OCI-M2 (cell line): Measurements from ENCODE around the gene TMEM128.
"Not testable (repeated sequence)": the region's sequence is repeated elsewhere in the genome, so short reads cannot be mapped to it uniquely, and the experiment has no call there.

ENCODE experiments used
- DNase-seq: peaks from one replicate; lab custom pipeline; 2025; ENCODE audit not compliant: unreplicated experiment; lab: John Stamatoyannopoulos, UW

The TMEM128 gene

DNA sequence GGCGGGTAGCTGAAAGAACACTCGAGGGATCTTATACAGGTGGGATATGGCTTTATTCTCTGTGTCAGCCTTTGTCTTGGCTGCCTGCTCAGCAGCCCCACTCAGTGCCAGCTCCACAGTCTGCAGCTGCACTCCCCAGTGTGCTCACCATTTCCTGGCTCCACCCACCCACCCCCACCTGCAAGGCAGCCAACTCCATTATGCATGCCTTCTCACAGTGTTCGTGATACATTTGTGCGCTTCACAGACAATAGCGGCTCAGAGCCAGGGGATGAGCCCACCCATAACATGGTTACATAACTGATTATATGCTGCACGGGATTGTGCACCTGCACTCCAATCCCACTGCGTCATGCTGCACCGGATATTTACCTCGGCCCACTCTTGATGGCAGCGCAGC is 8.8 kb upstream of the TMEM128 start:
- no peak for DNase-seq

DNA sequence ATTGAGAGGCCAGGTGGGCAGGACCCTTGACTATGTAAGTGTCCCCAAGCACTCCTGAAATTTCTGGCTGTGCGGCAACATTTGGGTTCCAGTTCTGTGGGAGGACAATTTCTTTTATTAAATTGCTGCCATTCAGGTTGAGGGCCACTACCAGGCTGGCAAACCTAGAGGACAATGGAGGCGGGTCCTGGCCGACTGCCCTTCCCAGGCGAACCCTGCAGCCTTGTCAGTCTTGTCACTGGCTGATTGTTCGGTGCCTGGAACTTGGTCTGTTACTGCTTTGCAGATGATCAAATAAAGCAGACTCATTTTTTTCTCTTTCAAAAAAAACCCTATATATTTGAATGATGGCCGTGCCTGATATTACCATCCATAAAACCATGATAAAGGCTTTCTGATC is 6.6 kb upstream of the TMEM128 start:
- no peak for DNase-seq

- no peak for DNase-seq
Observed at GRCh38 chr4:4254199-4254598, 6.2 kb upstream of the TMEM128 start.

- DNase-seq = no peak
Observed at GRCh38 chr4:4249866-4250265, 1.8 kb upstream of the TMEM128 start.

GRCh38 chr4:4249342-4249741 is 1.3 kb upstream of the TMEM128 start:
- not testable (repeated sequence) for DNase-seq

DNA sequence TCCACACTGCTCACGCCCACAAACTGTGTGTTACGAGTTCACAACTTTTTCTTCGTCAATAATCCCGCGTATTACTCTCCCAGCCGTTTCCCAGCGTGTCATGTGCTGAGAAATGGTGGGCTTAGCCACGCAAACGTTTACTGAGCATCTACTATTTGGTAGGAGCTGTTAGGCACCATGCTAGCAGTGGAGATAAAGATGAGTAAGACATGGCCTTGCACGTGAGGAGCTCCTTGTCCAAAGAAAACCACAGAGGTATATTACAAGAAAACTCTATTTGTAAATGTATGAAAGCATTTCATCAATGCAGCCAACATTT is 821 bp upstream of the TMEM128 start:
- DNase-seq = no peak

DNA sequence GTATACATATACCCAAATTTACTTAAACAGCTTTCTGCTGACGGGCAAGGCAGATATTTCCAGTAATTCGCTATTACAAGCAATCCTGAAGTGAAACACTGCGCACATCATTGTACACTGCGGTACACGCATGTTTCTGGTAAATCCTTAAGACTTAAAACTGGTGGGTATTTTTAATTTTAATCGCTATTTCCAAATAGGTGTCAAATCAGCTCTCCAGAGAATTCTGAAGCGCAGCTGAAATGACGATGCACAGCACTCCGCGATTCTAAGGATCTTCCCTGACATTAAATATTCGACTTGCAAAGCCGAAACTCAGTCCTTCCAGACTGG is 361 bp downstream of the TMEM128 start:
- DNase-seq = no peak

- no peak for DNase-seq
Observed at GRCh38 chr4:4245172-4245571, 2.9 kb downstream of the TMEM128 start.

DNA sequence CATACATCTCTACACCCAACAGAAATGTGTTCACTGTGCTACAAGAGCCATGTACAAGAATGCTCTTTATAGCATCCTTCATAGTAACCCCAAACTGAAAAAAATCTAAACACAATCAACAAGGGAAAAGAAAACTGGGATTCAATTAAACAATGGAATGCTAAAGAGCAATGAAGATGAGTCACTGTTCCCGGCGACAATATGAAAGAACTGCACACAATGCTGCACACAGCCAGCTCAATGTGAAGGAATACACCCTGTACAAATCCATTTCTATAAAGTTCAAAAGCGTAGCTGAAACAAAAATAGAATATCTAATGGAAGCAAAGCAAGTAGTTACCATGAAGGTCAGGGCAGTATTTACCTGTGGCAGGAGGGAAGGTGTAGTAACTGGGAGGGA is 8.5 kb downstream of the TMEM128 start:
- DNase-seq = not testable (repeated sequence)

DNA sequence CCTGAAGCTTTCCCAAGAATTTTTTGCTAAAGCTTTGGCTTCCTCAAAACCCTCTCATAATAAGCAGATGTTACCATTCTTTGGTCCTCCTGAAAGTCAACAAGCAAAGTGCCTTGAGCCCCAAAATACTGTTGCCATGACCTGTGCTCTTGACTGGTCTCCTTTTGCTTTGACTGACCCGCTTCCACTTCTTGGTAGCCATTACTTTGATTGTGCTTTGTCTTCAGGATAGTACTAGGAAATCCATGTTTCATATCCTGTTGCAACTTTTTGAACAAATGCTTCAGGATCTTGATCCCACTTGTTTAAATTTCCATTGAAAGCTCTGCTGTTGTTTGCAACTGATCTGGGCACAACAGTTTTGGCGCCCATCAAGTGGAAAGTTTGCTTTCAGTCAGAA is 14.4 kb downstream of the TMEM128 start:
- DNase-seq = no peak

DNA sequence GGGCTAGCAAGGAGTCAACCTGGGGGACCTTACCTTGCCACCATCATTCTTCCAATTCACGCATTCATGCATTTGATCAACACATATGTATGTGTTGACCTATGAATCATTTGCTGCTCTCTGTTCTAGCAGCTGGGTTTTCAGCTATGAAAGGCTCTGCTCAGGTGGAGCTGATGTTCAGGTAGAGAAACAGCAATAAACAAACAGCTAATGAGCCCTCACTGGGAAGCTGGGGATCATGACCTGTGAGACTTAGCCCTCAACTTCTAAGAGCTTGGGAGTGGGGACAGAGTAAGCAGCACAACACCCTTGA is 19.7 kb downstream of the TMEM128 start:
- no peak for DNase-seq

GRCh38 chr4:4227510-4228355 is 20.3 kb downstream of the TMEM128 start:
- no peak for DNase-seq

GRCh38 chr4:4226606-4227438 is 21.2 kb downstream of the TMEM128 start, which contains the start of gene OTOP1:
Gene OTOP1 (minus strand): TSS chr4:4226929. CDS start chr4:4226864, 65 bp downstream.
- no peak for DNase-seq

DNA sequence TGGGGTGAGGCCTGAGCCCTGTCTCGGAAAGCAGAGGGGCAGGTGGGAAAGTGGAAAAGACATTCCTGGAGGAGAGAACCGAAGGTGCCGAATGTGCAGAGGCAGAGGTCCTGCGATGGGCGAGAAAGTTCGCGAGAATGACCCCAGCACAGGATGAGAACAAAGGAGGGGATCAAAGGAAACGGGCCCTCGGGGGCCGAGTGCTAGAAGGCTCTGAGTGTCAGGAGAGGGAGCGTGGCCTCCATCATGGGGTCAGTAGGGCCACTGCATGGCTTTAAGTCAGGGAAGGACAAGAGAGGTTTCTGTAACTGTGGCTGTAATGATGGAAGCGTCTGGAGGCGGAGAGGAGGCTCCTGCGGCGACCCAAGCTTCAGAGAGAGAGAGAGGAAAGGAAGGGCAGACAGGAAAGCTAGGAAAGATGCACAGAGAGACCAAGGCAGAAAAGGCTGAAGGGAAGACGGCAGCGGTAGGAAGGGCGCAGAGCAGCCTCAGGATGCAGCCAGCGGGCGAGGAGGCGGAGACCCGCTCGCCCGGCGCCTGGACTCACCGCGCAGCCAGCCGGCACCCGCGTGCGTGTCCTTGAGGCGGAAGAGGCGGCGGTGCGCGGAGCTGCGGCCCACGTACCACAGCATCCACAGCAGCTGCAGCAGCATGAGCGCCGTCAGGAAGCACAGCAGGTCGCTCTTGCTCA is 22.0 kb downstream of the TMEM128 start:
- no peak for DNase-seq

DNA sequence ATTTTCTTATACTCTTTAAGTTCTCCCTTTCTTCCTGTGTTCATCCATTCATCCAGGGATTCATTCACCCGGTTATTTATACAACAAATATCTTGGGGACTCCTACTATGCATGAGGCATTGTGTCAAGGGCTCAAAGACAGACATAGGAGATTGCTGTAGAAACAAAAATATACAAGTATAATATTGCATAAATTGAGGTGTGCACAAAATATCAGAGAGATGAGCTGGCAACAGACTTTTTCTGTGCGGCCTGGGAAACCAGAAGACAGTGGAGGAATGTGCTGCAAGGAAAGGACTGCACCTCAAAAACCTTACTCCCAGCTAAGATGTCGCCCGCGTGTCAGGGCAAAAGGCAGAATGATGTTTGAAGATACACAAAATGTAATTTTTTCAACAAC is 30.9 kb downstream of the TMEM128 start:
- DNase-seq = no peak

- DNase-seq = no peak
Observed at GRCh38 chr4:4216648-4217047, 31.4 kb downstream of the TMEM128 start.

- not testable (repeated sequence) for DNase-seq
Observed at GRCh38 chr4:4213674-4214073, 34.3 kb downstream of the TMEM128 start.

GRCh38 chr4:4206204-4206603 is 41.8 kb downstream of the TMEM128 start:
- DNase-seq = no peak

- DNase-seq = no peak
Observed at GRCh38 chr4:4204401-4204745, 43.6 kb downstream of the TMEM128 start.

DNA sequence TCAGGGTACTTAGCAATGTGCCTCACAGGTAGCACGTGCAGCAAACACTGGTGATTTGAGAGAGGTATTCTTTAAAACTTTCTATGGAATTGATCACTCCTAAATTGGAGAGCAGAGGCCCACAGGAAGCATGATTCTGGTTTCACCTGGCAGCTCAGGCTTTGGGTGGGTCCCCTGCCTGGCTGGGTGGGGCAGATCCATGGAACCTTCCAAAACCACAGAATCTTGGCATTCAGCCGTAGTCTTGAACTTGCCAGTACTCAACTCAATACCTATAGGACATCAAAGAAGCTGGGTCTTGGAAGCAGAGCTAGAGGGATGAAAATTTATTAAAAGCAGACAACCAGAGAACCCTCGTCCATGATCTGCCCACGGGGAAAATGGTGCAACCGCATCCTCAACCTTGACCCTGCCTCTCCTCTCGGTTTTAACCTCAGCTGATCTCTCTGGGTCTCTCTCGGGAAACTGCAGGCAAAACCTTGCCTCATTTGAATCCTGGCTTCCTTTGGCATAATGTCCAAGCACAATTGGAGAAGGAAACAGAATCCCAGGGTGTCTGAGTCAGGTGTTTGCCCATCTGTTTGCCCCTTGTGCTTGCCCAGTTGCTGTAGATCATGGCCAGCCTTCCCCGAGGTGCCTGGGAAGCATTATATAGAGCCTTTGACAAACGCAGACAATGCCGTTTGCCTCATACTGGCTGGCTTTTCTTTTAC is 44.2 kb downstream of the TMEM128 start:
- DNase-seq = no peak

DNA sequence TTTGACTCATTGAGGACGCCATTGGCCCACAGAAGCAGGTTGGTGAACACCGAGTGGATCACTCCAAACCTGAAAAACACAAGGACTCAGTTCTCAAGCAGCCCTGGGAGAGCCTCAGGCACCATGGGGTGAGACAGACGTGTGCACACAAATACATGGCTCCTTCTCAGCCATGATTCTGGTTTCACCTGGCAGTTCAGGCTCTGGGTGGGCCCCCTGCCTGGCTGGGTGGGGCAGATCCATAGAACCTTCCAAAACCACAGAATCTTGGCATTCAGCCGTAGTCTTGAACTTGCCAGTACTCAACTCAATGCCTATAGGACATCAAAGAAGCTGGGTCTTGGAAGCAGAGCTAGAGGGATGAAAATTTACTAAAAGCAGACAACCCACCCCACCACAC is 45.5 kb downstream of the TMEM128 start:
- no peak for DNase-seq
